Neural progenitor cell (in vitro differentiated cells): ENCODE measurements around the gene TSPAN2. TPM values are rescaled to one million over a fixed set of nuclear protein-coding genes. Genes with fewer than 3 reads are reported as not detected.

Experiments used
- DNase-seq: peaks from one replicate; pipeline ENCODE4 v3.0.0-alpha.2; 2016; ENCODE audit warnings: low spot score
- H2AFZ ChIP-seq: fragments of 200-600 bp; sonication (generic); replicated peaks from 2 replicates; pipeline ENCODE4 v1.6.1; 2016; ENCODE audit warnings: antibody characterized with exemption
- H3F3A ChIP-seq: fragments of 200-600 bp; sonication (generic); 2 replicates; pipeline ENCODE4 v1.6.1; 2016; ENCODE audit warnings: antibody characterized with exemption, low read depth
- H3K27ac ChIP-seq: fragments of 200-600 bp; sonication (generic); 2 replicates; pipeline ENCODE4 v1.5.1; 2016; ENCODE audit warnings: mild to moderate bottlenecking
- H3K27me3 ChIP-seq: fragments of 200-600 bp; sonication (generic); 2 replicates; pipeline ENCODE4 v1.6.1; 2016; ENCODE audit warnings: mild to moderate bottlenecking, moderate library complexity
- H3K36me3 ChIP-seq: fragments of 200-600 bp; sonication (generic); 2 replicates; pipeline ENCODE4 v1.5.1; 2016
- H3K4me1 ChIP-seq: fragments of 200-600 bp; sonication (generic); 2 replicates; pipeline ENCODE4 v1.6.1; 2016; ENCODE audit warnings: mixed run types
- H3K4me2 ChIP-seq: fragments of 200-600 bp; sonication (generic); 2 replicates; pipeline ENCODE4 v1.6.1; 2016
- H3K4me3 ChIP-seq: fragments of 200-600 bp; sonication (generic); 2 replicates; pipeline ENCODE4 v1.5.1; 2016
- H3K79me2 ChIP-seq: fragments of 200-600 bp; sonication (generic); 2 replicates; pipeline ENCODE4 v1.6.1; 2016; ENCODE audit warnings: low read depth
- H3K9ac ChIP-seq: fragments of 200-600 bp; sonication (generic); 2 replicates; pipeline ENCODE4 v1.6.1; 2016
- H3K9me3 ChIP-seq: fragments of 200-600 bp; sonication (generic); 2 replicates; pipeline ENCODE4 v1.5.1; 2016; ENCODE audit warnings: low read depth
- H4K20me1 ChIP-seq: fragments of 200-600 bp; sonication (generic); 2 replicates; pipeline ENCODE4 v1.6.1; 2016; ENCODE audit warnings: low read depth
- H3K27ac Mint-ChIP-seq: 3 replicates; pipeline ENCODE4 v1.8.0; 2021; ENCODE audit warnings: mixed read lengths
- H3K27me3 Mint-ChIP-seq: 2 replicates; pipeline ENCODE4 v1.8.0; 2022; ENCODE audit warnings: low read depth, mild to moderate bottlenecking, inconsistent platforms, moderate library complexity, mixed read lengths; ENCODE audit not compliant: insufficient read depth
- H3K36me3 Mint-ChIP-seq: 3 replicates; pipeline ENCODE4 v1.8.0; 2021; ENCODE audit warnings: mixed read lengths
- H3K4me1 Mint-ChIP-seq: 3 replicates; pipeline ENCODE4 v1.8.0; 2021; ENCODE audit warnings: mixed read lengths
- H3K4me3 Mint-ChIP-seq: 3 replicates; pipeline ENCODE4 v1.8.0; 2021; ENCODE audit warnings: mild to moderate bottlenecking, moderate library complexity, mixed read lengths
- H3K9me3 Mint-ChIP-seq: 3 replicates; pipeline ENCODE4 v1.8.0; 2020; ENCODE audit warnings: mixed read lengths
- CTCF ChIP-seq: fragments of 200-600 bp; sonication (generic); IDR thresholded peaks from 2 replicates; pipeline ENCODE4 v1.5.1; 2017; ENCODE audit warnings: antibody characterized with exemption, mild to moderate bottlenecking
- EZH2 ChIP-seq: fragments of 200-600 bp; sonication (generic); IDR thresholded peaks from 2 replicates; pipeline ENCODE4 v1.6.1; 2017; ENCODE audit warnings: antibody characterized with exemption, mild to moderate bottlenecking, moderate library complexity
- EZH2phosphoT487 ChIP-seq: fragments of 200-600 bp; sonication (generic); IDR thresholded peaks from 2 replicates; pipeline ENCODE4 v1.6.1; 2017; ENCODE audit warnings: antibody characterized with exemption
- total RNA-seq: library from RNA; depleted of rRNA; stranded (reverse); fragments of >200 nt; gene quantifications from 2 replicates; pipeline ENCODE4 v1.2.3, GENCODE V29; 2015; ENCODE audit warnings: low replicate concordance

TSPAN2 gene
- total RNA-seq, 1 donor from 2014 or later = 19.7 TPM

GRCh38 chr1:115134850-115135480 is 45.7 kb upstream of the TSPAN2 start:
- peaks cover 3% of the 10 kb centered on the region for H3K36me3 Mint-ChIP-seq
- no peak for DNase-seq
- TF ChIP-seq CTCF (no peak), EZH2phosphoT487 (no peak), EZH2 (no peak)

DNA sequence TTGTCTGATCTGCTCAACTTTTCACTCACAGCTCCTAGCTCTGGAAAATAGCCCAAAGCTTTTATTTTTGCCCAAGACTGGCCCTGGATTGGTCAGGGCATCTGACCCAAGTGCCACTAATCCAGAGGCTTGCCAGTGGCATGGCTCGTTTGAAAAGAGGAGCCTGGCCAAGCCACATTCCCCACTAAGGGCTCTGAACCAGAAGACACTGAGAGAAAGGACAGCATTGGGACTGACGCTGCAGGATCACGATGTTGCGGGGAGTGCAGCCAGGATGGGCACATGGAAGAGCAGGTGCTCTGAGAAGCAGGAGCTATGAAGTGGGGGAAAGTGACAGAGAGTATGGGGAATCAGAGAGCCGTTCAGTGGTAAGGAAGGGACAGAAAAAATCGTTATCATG is 44.9 kb upstream of the TSPAN2 start:
- no peaks in the 10 kb centered on the region for H3K79me2 ChIP-seq
- no peak overlapping the region for H2AFZ ChIP-seq
- H3K36me3 Mint-ChIP-seq = peaks cover 3% of the 10 kb centered on the region
- H3K4me2 ChIP-seq = no peak overlapping the region
- TF ChIP-seq CTCF = no peak
- TF ChIP-seq EZH2phosphoT487 = no peak
- TF ChIP-seq EZH2 = no peak
- peaks cover 3% of the 10 kb centered on the region for H3K4me1 Mint-ChIP-seq
- H3K4me3 Mint-ChIP-seq = no peak overlapping the region
- H3K27me3 Mint-ChIP-seq = peaks cover 2% of the 10 kb centered on the region
- no peaks in the 10 kb centered on the region for H3K27me3 ChIP-seq
- H3K4me1 ChIP-seq = no peaks in the 10 kb centered on the region
- H3K4me3 ChIP-seq = no peak overlapping the region
- no peaks in the 10 kb centered on the region for H3F3A ChIP-seq
- no peak for DNase-seq
- H3K9ac ChIP-seq = no peak overlapping the region
- H3K27ac Mint-ChIP-seq = no peak overlapping the region
- no peaks in the 10 kb centered on the region for H3K36me3 ChIP-seq
- no peak overlapping the region for H3K27ac ChIP-seq
- peaks cover 5% of the 10 kb centered on the region for H3K9me3 Mint-ChIP-seq
- no peaks in the 10 kb centered on the region for H4K20me1 ChIP-seq
- no peaks in the 10 kb centered on the region for H3K9me3 ChIP-seq

More at GRCh38 chr1:115134850-115135480, 45.7 kb upstream of the TSPAN2 start:
- H3K79me2 ChIP-seq = no peaks in the 10 kb centered on the region
- Mint-ChIP-seq H3K9me3 (peaks cover 5% of the 10 kb centered on the region), H3K4me3 (no peak overlapping the region), H3K4me1 (peaks cover 4% of the 10 kb centered on the region), H3K27ac (no peak overlapping the region), H3K27me3 (peaks cover 4% of the 10 kb centered on the region)
- no peak overlapping the region for H2AFZ ChIP-seq
- no peaks in the 10 kb centered on the region for H3F3A ChIP-seq
- no peak overlapping the region for H3K4me2 ChIP-seq
- H3K4me3 ChIP-seq = no peak overlapping the region
- no peaks in the 10 kb centered on the region for H4K20me1 ChIP-seq
- no peaks in the 10 kb centered on the region for H3K4me1 ChIP-seq
- no peak overlapping the region for H3K9ac ChIP-seq
- no peaks in the 10 kb centered on the region for H3K9me3 ChIP-seq
- H3K36me3 ChIP-seq = no peaks in the 10 kb centered on the region
- no peaks in the 10 kb centered on the region for H3K27me3 ChIP-seq
- H3K27ac ChIP-seq = no peak overlapping the region

DNA sequence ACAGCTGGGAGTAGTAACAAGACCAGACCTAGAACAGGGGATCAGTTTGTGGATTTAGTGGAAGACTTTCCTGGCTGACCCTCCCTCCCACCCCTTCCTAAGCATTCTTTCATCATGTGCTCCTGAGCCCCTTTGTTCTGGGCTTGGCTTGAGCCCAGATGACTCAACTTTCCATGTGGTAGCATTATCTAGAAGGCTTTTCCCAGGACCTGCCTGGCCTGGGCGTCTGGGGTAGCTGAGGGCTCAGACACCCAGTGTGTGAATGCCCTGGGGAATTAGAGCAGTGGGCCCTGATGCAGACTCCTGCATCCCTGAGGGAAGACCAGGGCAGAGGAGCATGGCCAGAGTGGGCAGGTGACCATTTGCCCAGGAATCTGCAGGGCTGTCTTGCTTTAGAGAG is 44.1 kb upstream of the TSPAN2 start:
- H3K36me3 ChIP-seq = no peaks in the 10 kb centered on the region
- H2AFZ ChIP-seq = no peak overlapping the region
- no peaks in the 10 kb centered on the region for H3K4me1 ChIP-seq
- no peaks in the 10 kb centered on the region for H4K20me1 ChIP-seq
- H3K9me3 ChIP-seq = no peaks in the 10 kb centered on the region
- Mint-ChIP-seq H3K4me1 (no peaks in the 10 kb centered on the region), H3K36me3 (peaks cover 3% of the 10 kb centered on the region), H3K4me3 (no peak overlapping the region), H3K27me3 (peaks cover 2% of the 10 kb centered on the region), H3K9me3 (peaks cover 5% of the 10 kb centered on the region), H3K27ac (no peak overlapping the region)
- no peaks in the 10 kb centered on the region for H3K27me3 ChIP-seq
- no peak for DNase-seq
- H3K4me2 ChIP-seq = no peak overlapping the region
- H3F3A ChIP-seq = no peaks in the 10 kb centered on the region
- no peaks in the 10 kb centered on the region for H3K79me2 ChIP-seq
- no peak overlapping the region for H3K4me3 ChIP-seq
- H3K27ac ChIP-seq = no peak overlapping the region
- TF ChIP-seq EZH2phosphoT487 = no peak
- TF ChIP-seq EZH2 = no peak
- no peak for TF ChIP-seq CTCF
- no peak overlapping the region for H3K9ac ChIP-seq
